Nephron progenitor cell (in vitro differentiated cells): ENCODE results near the gene MEOX2.

Experiments used
- DNase-seq: peaks from one replicate; pipeline ENCODE4 v3.0.0; 2021
- H3K27ac Mint-ChIP-seq: 2 replicates; pipeline ENCODE4 v1.8.0; 2021; ENCODE audit warnings: mild to moderate bottlenecking, moderate library complexity, mixed read lengths
- H3K27me3 Mint-ChIP-seq: 2 replicates; pipeline ENCODE4 v1.8.0; 2021; ENCODE audit warnings: mild to moderate bottlenecking, low read depth, mixed read lengths; ENCODE audit not compliant: poor library complexity
- H3K36me3 Mint-ChIP-seq: 2 replicates; pipeline ENCODE4 v1.8.0; 2021; ENCODE audit warnings: low read depth, mixed read lengths
- H3K4me1 Mint-ChIP-seq: 2 replicates; pipeline ENCODE4 v1.8.0; 2021; ENCODE audit warnings: mixed read lengths
- H3K4me3 Mint-ChIP-seq: 2 replicates; pipeline ENCODE4 v1.8.0; 2021; ENCODE audit warnings: mild to moderate bottlenecking, moderate library complexity, mixed read lengths
- H3K9me3 Mint-ChIP-seq: 2 replicates; pipeline ENCODE4 v1.8.0; 2021; ENCODE audit warnings: mild to moderate bottlenecking, moderate library complexity, mixed read lengths
- TF ChIP-seq, protein P1 (sequence below): fragments of 200-600 bp; sonication (generic); IDR thresholded peaks from 2 replicates; pipeline ENCODE4 v1.5.0; 2021; ENCODE audit warnings: antibody characterized with exemption

Gene MEOX2

DNA sequence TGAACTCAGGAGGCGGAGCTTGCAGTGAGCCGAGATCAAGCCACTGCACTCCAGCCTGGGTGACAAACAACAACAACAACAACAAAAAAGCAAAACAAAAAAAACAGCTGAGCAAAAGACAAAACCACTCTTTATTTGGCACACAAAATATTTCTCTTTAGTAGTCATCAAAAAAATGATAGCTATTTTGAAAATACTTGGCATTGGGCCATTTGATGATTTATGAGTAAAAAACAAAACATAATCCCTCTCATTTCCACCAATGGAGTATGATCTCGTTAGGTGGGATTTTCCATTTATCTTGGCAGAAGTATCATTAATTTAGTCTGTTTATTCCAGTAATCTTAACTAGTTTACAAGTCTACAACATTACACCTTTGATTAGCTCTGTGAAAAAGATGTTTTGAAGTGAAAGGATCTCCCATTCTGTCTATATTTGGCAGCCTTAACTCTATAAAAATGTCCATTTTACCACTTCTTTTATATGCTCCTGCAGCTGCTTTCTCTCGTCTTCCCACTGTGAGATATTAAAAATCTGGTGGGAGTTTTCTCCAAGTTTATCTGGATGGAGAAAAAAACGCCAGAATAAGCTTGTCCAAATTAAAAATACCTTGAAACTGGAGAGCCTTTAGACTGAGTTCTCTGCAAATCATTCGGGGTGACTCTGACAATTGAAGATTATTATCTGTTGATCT, 65.8 kb downstream of the MEOX2 start:
- Mint-ChIP-seq H3K4me1 (no peaks in the 10 kb centered on the region), H3K27me3 (no peaks in the 10 kb centered on the region), H3K4me3 (no peak overlapping the region), H3K36me3 (no peaks in the 10 kb centered on the region), H3K9me3 (no peaks in the 10 kb centered on the region), H3K27ac (no peak overlapping the region)
- no peak for DNase-seq
- TF ChIP-seq, protein P1, sequence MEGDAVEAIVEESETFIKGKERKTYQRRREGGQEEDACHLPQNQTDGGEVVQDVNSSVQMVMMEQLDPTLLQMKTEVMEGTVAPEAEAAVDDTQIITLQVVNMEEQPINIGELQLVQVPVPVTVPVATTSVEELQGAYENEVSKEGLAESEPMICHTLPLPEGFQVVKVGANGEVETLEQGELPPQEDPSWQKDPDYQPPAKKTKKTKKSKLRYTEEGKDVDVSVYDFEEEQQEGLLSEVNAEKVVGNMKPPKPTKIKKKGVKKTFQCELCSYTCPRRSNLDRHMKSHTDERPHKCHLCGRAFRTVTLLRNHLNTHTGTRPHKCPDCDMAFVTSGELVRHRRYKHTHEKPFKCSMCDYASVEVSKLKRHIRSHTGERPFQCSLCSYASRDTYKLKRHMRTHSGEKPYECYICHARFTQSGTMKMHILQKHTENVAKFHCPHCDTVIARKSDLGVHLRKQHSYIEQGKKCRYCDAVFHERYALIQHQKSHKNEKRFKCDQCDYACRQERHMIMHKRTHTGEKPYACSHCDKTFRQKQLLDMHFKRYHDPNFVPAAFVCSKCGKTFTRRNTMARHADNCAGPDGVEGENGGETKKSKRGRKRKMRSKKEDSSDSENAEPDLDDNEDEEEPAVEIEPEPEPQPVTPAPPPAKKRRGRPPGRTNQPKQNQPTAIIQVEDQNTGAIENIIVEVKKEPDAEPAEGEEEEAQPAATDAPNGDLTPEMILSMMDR: no peak

DNA sequence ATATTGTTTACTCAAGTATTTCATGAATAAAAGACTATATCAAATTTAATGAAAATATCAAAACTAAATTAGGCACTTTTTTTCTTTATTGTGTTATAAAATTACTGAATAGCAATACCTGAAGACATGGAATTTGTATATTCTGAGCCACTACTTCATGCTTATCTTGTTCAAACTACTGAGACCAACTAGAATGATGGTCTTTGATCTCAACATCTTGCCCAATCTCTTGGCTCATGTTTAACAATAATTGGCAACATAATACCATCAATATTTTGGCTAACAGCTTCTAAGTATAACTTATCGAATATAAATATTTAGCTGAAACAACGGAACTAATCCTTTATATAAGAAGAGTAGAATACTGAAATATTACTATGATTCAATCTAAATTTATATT, 68.2 kb downstream of the MEOX2 start:
- no peak for DNase-seq
- Mint-ChIP-seq H3K36me3 (no peaks in the 10 kb centered on the region), H3K4me1 (no peaks in the 10 kb centered on the region)

DNA sequence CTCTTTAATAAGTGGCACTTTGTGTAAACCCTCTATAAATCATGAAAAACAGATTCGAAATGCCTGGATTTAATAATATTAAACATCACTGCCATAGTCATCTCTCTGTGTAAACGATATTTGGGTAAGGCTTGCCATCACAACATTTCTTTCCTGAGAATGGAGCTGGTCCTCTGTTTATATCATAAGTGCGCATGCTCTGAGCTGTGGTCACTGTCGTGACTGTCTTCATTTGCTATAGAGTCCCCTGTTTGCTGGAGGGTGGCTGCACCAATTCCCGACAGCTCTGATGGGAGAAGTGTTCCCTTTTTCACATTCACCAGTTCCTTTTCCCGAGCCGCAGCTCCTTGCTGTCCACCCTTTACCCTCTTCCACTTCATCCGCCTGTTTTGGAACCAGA, 74.3 kb downstream of the MEOX2 start:
- peaks cover 5% of the 10 kb centered on the region for H3K27me3 Mint-ChIP-seq
- no peak overlapping the region for H3K4me3 Mint-ChIP-seq
- H3K36me3 Mint-ChIP-seq: no peaks in the 10 kb centered on the region
- no peak overlapping the region for H3K27ac Mint-ChIP-seq
- TF ChIP-seq, protein P1: no peak
- no peaks in the 10 kb centered on the region for H3K4me1 Mint-ChIP-seq
- DNase-seq: no peak
- no peaks in the 10 kb centered on the region for H3K9me3 Mint-ChIP-seq

More for the DNA sequence above, 68.2 kb downstream of the MEOX2 start:
- no peak overlapping the region for H3K4me3 Mint-ChIP-seq
- H3K27ac Mint-ChIP-seq: no peak overlapping the region
- H3K9me3 Mint-ChIP-seq: no peaks in the 10 kb centered on the region
- no peaks in the 10 kb centered on the region for H3K27me3 Mint-ChIP-seq
- TF ChIP-seq, protein P1: no peak

DNA sequence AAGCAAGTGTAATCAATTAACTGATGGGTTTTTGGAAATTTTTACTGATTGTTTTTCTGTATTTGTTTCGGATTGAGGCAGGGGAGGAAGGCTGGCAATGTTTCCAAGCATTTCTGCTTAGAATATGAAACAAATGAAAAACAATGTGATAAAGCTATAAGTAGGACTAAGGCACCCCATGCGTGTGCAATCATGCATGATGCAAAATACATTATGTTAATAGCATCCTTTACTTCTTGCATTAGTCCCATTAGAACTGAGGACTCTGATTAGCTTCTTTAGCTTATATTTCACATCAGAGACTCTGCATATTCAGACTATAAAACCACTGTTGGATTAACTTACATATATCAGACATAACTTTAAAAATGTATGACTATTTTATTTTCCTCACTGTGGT, 76.0 kb downstream of the MEOX2 start:
- H3K4me1 Mint-ChIP-seq: no peaks in the 10 kb centered on the region
- no peak overlapping the region for H3K27ac Mint-ChIP-seq
- TF ChIP-seq, protein P1: no peak
- H3K27me3 Mint-ChIP-seq: peaks cover 5% of the 10 kb centered on the region
- H3K9me3 Mint-ChIP-seq: no peaks in the 10 kb centered on the region
- no peak for DNase-seq
- H3K36me3 Mint-ChIP-seq: no peaks in the 10 kb centered on the region
- no peak overlapping the region for H3K4me3 Mint-ChIP-seq

DNA sequence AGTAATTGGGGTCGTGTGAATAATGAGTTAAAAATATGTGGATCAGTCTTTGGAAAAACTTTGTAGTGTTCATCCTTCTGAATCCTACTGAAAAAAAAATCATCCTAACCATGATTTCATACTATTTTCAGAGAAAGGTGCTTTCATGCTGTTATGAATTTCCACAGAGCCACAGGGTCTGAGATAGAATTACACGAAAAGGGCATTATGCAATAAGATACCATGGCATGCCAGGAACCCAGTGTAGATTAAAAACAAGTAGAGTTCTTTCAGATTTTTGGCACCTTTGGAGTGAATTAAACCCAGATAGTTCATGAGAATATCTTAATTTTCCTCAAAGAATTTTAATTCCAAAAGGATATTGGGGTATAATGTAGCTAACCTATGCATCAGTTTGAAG, 77.2 kb downstream of the MEOX2 start:
- DNase-seq: no peak
- Mint-ChIP-seq H3K4me3 (no peak overlapping the region), H3K27ac (no peak overlapping the region), H3K36me3 (no peaks in the 10 kb centered on the region), H3K4me1 (no peaks in the 10 kb centered on the region), H3K27me3 (peaks cover 5% of the 10 kb centered on the region), H3K9me3 (no peaks in the 10 kb centered on the region)
- TF ChIP-seq, protein P1: no peak

DNA sequence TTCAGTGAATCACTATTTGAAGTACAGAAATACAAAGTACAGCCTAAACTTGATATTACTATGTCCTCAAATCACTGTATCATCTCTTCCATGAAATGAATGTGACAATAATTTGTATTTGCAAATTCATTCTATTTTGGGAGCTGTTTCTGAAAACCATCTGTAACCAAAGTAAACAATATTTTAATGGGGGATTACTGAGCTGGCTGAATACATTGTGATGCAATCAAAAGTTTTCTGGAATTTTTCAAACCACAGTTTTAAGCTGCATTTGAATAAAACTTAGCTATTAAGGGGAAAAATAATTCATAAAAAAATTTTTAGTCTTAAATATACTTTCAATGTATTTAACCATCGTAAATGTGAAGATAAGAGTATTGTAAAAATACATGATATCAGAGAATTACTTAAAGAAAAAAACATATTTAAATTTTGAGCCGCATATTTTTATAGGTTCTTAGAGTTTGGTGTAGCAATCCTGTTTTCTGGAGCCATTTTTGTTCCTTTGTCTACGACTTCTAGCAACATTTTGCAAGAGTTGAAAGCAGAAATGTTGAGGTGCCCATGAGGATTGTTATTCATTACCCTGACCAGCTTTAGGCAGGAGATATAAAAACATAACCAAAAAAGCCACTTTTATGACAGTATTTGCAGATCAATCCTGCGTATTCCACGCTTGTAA, 78.8 kb downstream of the MEOX2 start:
- no peaks in the 10 kb centered on the region for H3K4me1 Mint-ChIP-seq
- H3K27ac Mint-ChIP-seq: no peak overlapping the region
- no peak overlapping the region for H3K4me3 Mint-ChIP-seq
- H3K27me3 Mint-ChIP-seq: peaks cover 5% of the 10 kb centered on the region
- H3K9me3 Mint-ChIP-seq: no peaks in the 10 kb centered on the region
- TF ChIP-seq, protein P1: no peak
- no peak for DNase-seq
- H3K36me3 Mint-ChIP-seq: no peaks in the 10 kb centered on the region
